Measurements from ENCODE around the gene PRR4. TPM values are rescaled to one million over a fixed set of nuclear protein-coding genes. Genes with fewer than 3 reads are reported as not detected.

The PRR4 gene
- total RNA-seq, 1 experiment from 2014 or later: 4.3 TPM

DNA sequence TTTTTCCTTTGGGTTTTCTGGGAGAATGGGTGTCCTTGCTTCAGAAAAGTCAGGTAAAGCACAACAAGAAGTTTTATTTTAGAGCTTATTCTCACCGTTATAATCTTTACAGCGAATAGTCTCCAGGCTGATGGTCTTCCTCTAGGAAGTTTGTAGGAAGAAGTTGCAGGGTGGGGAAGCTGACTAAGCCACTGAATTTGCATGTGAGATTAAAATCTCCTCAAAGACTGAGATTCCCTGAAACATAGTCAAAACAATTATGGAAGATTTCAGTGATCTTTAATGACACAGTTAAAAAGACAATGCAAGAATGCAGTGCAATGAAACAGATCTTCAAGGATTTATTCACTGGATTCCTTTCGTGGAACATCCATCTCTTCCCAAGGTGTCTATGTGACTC, 24.3 kb downstream of the PRR4 start:
- H2BK120ac ChIP-seq (ENCODE audit: low read depth, low read length, poor library complexity, severe bottlenecking): no peak overlapping the region
- no peak overlapping the region for H3K18ac ChIP-seq (ENCODE audit: insufficient read length, low read depth, low read length)
- no peak overlapping the region for H3K14ac ChIP-seq (ENCODE audit: insufficient read depth, low read length)

More for the DNA sequence above, 24.3 kb downstream of the PRR4 start:
- Histone ChIP-seq H3K9me3 (ENCODE audit: control insufficient read depth, low read depth, low read length) (no peaks in the 10 kb centered on the region), H3K56ac (ENCODE audit: insufficient read length, low read depth, low read length) (no peak overlapping the region), H4K20me1 (ENCODE audit: control insufficient read depth, insufficient read depth, insufficient read length) (no peaks in the 10 kb centered on the region), H4K91ac (ENCODE audit: insufficient read length, low read depth, low read length) (no peak overlapping the region), H3K4me2 (ENCODE audit: insufficient read depth, insufficient read length, low read length) (no peak overlapping the region), H2BK5ac (ENCODE audit: insufficient read length, low read length) (no peak overlapping the region), H2BK20ac (ENCODE audit: low read depth, low read length, poor library complexity, severe bottlenecking) (no peak overlapping the region), H3K9ac (ENCODE audit: extremely low read depth, insufficient read length, low read length) (no peak overlapping the region), H3K27ac (ENCODE audit: insufficient read length, low read depth, low read length) (no peak overlapping the region), H2AFZ (ENCODE audit: low read length) (no peak overlapping the region), H3K79me1 (ENCODE audit: insufficient read depth, low read depth, low read length, poor library complexity, severe bottlenecking) (no peaks in the 10 kb centered on the region), H2AK5ac (ENCODE audit: insufficient read length, low read length) (no peak overlapping the region), H3K23me2 (ENCODE audit: insufficient read length, low read depth, low read length, poor library complexity, severe bottlenecking) (no peaks in the 10 kb centered on the region), H4K8ac (replicated peaks; ENCODE audit: insufficient read length, low read depth, low read length) (no peak overlapping the region), H3K4me1 (ENCODE audit: insufficient read depth, low read length) (no peaks in the 10 kb centered on the region), H4K5ac (ENCODE audit: insufficient read length, low read depth, low read length) (no peak overlapping the region), H3K27me3 (ENCODE audit: insufficient read depth, low read length) (no peaks in the 10 kb centered on the region), H3K23ac (ENCODE audit: insufficient read length, low read depth, low read length) (no peak overlapping the region), H2BK12ac (ENCODE audit: insufficient read length, low read depth, low read length) (no peak overlapping the region), H3T11ph (ENCODE audit: low read length) (no peak overlapping the region), H3K79me2 (ENCODE audit: insufficient read depth, low read length) (no peaks in the 10 kb centered on the region), H3K4ac (ENCODE audit: low read depth, low read length) (no peak overlapping the region), H2BK15ac (ENCODE audit: low read depth, low read length) (no peak overlapping the region)
- WGBS (ENCODE audit: extremely low coverage, insufficient read length, low lambda C conversion rate): no CpG with 5 or more reads among the region's 3 CpGs
- no peak overlapping the region for H3K27ac Mint-ChIP-seq
- no peaks in the 10 kb centered on the region for H3K9me3 Mint-ChIP-seq
- H3K4me3 Mint-ChIP-seq: no peak overlapping the region
- no peaks in the 10 kb centered on the region for H3K4me1 Mint-ChIP-seq
- H3K36me3 Mint-ChIP-seq (ENCODE audit: insufficient read depth in 1 of 3, low read depth in 3 of 3): no peaks in the 10 kb centered on the region
- H3K27me3 Mint-ChIP-seq (ENCODE audit: low read depth): no peaks in the 10 kb centered on the region
- DNase-seq: no peak
- TF ChIP-seq, protein P1, sequence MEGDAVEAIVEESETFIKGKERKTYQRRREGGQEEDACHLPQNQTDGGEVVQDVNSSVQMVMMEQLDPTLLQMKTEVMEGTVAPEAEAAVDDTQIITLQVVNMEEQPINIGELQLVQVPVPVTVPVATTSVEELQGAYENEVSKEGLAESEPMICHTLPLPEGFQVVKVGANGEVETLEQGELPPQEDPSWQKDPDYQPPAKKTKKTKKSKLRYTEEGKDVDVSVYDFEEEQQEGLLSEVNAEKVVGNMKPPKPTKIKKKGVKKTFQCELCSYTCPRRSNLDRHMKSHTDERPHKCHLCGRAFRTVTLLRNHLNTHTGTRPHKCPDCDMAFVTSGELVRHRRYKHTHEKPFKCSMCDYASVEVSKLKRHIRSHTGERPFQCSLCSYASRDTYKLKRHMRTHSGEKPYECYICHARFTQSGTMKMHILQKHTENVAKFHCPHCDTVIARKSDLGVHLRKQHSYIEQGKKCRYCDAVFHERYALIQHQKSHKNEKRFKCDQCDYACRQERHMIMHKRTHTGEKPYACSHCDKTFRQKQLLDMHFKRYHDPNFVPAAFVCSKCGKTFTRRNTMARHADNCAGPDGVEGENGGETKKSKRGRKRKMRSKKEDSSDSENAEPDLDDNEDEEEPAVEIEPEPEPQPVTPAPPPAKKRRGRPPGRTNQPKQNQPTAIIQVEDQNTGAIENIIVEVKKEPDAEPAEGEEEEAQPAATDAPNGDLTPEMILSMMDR (conservative IDR thresholded peaks at IDR 0.05): no peak

Measured in H9 (cell line).